GM18519 (cell line): ENCODE results near the gene HIGD2B.
A peak's percentile ranks its signal among the peaks of the same experiment; 100 is the strongest.
"Not testable (repeated sequence)": the region's sequence is repeated elsewhere in the genome, so short reads cannot be mapped to it uniquely, and the experiment has no call there.

ENCODE experiments used
- ATAC-seq: cut with Tn5 transposase; IDR thresholded peaks from one replicate; pipeline ENCODE4 v1.9.1; 2021; ENCODE audit warnings: mild to moderate bottlenecking, moderate library complexity; ENCODE audit not compliant: unreplicated experiment, low FRiP score

The HIGD2B gene

GRCh38 chr15:72685925-72686794 lies at the start of gene HIGD2B, which contains the start of gene BBS4:
TSS of gene HIGD2B (minus strand) at chr15:72686182. CDS start at chr15:72676374, 9,808 bp downstream.
TSS of gene BBS4 (plus strand) at chr15:72686207. CDS start at chr15:72686228, 21 bp downstream.
- peak; percentile 94 for ATAC-seq

- no peak for ATAC-seq
These were observed 49.1 kb upstream of the HIGD2B start for GRCh38 chr15:72735111-72735510.

GRCh38 chr15:72733941-72734738 lies 48.2 kb upstream of the HIGD2B start:
- ATAC-seq: no peak

- no peak for ATAC-seq
These were observed 46.5 kb upstream of the HIGD2B start for GRCh38 chr15:72732516-72732915.

GRCh38 chr15:72732086-72732485 lies 46.1 kb upstream of the HIGD2B start:
- ATAC-seq: no peak

GRCh38 chr15:72728821-72729220 lies 42.8 kb upstream of the HIGD2B start:
- no peak for ATAC-seq

GRCh38 chr15:72728249-72728648 lies 42.3 kb upstream of the HIGD2B start:
- not testable (repeated sequence) for ATAC-seq

- no peak for ATAC-seq
These were observed 41.2 kb upstream of the HIGD2B start for GRCh38 chr15:72727154-72727553.

- not testable (repeated sequence) for ATAC-seq
These were observed 39.9 kb upstream of the HIGD2B start for GRCh38 chr15:72725851-72726250.

- no peak for ATAC-seq
These were observed 39.5 kb upstream of the HIGD2B start for GRCh38 chr15:72725446-72725845.

GRCh38 chr15:72724028-72724427 lies 38.0 kb upstream of the HIGD2B start:
- ATAC-seq: no peak

- no peak for ATAC-seq
These were observed 36.2 kb upstream of the HIGD2B start for GRCh38 chr15:72722071-72722696.

GRCh38 chr15:72708551-72709303 lies 22.7 kb upstream of the HIGD2B start:
- ATAC-seq: not testable (repeated sequence)

GRCh38 chr15:72706266-72706665 lies 20.3 kb upstream of the HIGD2B start:
- no peak for ATAC-seq

- no peak for ATAC-seq
These were observed 14.1 kb upstream of the HIGD2B start for GRCh38 chr15:72700076-72700475.

- ATAC-seq: no peak
These were observed 13.0 kb upstream of the HIGD2B start for GRCh38 chr15:72698938-72699337.

GRCh38 chr15:72690938-72691337 lies 5.0 kb upstream of the HIGD2B start:
- no peak for ATAC-seq

- ATAC-seq: no peak
These were observed 2.7 kb upstream of the HIGD2B start for GRCh38 chr15:72688697-72689096.

GRCh38 chr15:72685301-72685924 lies 569 bp downstream of the HIGD2B start:
- ATAC-seq: no peak

GRCh38 chr15:72682772-72683171 lies 3.2 kb downstream of the HIGD2B start:
- ATAC-seq: no peak
